Testis (tissue), 3 donors: ENCODE data around the gene VWA8. TPM values are rescaled to one million over a fixed set of nuclear protein-coding genes. Genes with fewer than 3 reads are reported as not detected.

ENCODE experiments used
- DNase-seq: peaks from one replicate; pipeline ENCODE4 v3.0.0-alpha.2; 2019
- H3K27ac ChIP-seq, 2 donors: fragments of 200-600 bp; sonication (generic); one replicate each; pipeline ENCODE4 v1.5.1; 2019
- H3K27me3 ChIP-seq: fragments of 200-600 bp; sonication (generic); one replicate; pipeline ENCODE4 v1.5.1; 2019
- H3K36me3 ChIP-seq: fragments of 200-600 bp; sonication (generic); one replicate; pipeline ENCODE4 v1.5.1; 2017; ENCODE audit warnings: low read depth; ENCODE audit errors: missing control alignments
- H3K4me1 ChIP-seq: fragments of 200-600 bp; sonication (generic); one replicate; pipeline ENCODE4 v1.5.1; 2019
- H3K4me3 ChIP-seq, 2 donors: fragments of 200-600 bp; sonication (generic); one replicate each; pipeline ENCODE4 v1.5.1; 2017 to 2019
- H3K9me3 ChIP-seq: fragments of 200-600 bp; sonication (generic); one replicate; pipeline ENCODE4 v1.5.1; 2017
- POLR2A ChIP-seq: fragments of 450-650 bp; IDR thresholded peaks from one replicate; pipeline ENCODE4 v1.6.1; 2017; ENCODE audit warnings: antibody characterized with exemption, mild to moderate bottlenecking, moderate library complexity
- WGBS, 2 donors: methylation state at CpG; one replicate each; pipeline ENCODE4 v1.1.5; 2018; 5-methylcytosine and 5-hydroxymethylcytosine counted together
- intact Hi-C: fragments of 100-400 bp; cut with DNase I; formaldehyde crosslinking; loops from one replicate; pipeline ENCODE4 v1.15.1; 2023; ENCODE audit warnings: low total_unique reads
- polyA plus RNA-seq: library from polyadenylated mRNA; stranded (reverse); fragments of 350-450 nt; fragmentation: Illumina TruSeq; extraction: RNeasy Lipid Tissue Mini Kit (QIAGEN cat#74804); gene quantifications from one replicate; pipeline ENCODE4 v1.2.3, GENCODE V29; 2014; ENCODE audit warnings: low read depth, low replicate concordance; ENCODE audit not compliant: insufficient read depth
- total RNA-seq, 2 donors: library from RNA; depleted of rRNA; stranded (reverse); fragments of >200 nt; gene quantifications; one replicate each; pipeline ENCODE4 v1.2.3, GENCODE V29; 2016
- TF ChIP-seq, protein P1 (sequence below), 3 experiments: fragments of 450-650 bp in 2 of 3; fragments of 200-600 bp in 1 of 3; sonication (generic) in 1 of 3; IDR thresholded peaks; one replicate each; pipeline ENCODE4 v1.5.1; 2016 to 2019; ENCODE audit warnings: antibody characterized with exemption in 3 of 3, mild to moderate bottlenecking in 2 of 3, moderate library complexity in 1 of 3

Gene VWA8
- total and polyA plus RNA-seq, 3 donors from 2014 or later = 6.9 to 27.1 (median 15.2) TPM

DNA sequence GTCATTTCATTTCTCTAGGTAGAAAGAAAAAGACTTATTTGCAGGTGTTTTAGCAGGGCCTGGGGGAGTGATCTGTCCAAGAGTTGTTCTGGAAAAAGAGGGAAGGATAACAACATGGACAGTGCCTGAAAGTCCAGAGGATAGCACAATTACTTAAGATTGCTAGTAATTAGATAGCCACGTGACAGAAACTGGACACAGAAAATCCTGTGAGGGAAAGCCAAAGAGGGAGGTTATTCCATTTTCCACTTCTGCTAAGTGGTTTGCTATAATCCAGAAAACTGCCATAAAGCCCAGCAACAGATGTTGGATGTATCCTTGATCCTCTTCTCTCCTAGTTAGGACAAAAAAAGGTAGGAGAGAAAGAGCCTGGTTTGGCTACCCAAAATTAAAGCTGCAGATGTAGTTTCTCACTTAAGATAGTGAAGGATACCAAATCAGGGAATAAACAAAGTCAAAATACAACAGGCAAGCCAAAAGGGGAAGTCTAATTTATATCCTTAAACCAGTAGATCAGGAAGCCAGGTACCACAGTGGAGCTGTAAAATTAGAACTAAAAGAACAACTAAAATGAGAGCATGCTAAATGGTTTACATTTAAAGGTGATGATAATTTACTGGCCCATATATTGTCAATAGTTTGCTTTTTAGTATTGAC, 140.2 kb downstream of the VWA8 start:
- Histone ChIP-seq H3K4me3 (no peak overlapping the region), H3K27ac (no peak overlapping the region), H3K27me3 (no peaks in the 10 kb centered on the region), H3K36me3 (no peaks in the 10 kb centered on the region), H3K9me3 (no peaks in the 10 kb centered on the region), H3K4me1 (no peaks in the 10 kb centered on the region)
- no peak for DNase-seq
- WGBS, 2 donors = 70 to 75% methylated on average over 1 of the region's 1 CpG
- intact Hi-C loops = no loop called here
- TF ChIP-seq, protein P1, sequence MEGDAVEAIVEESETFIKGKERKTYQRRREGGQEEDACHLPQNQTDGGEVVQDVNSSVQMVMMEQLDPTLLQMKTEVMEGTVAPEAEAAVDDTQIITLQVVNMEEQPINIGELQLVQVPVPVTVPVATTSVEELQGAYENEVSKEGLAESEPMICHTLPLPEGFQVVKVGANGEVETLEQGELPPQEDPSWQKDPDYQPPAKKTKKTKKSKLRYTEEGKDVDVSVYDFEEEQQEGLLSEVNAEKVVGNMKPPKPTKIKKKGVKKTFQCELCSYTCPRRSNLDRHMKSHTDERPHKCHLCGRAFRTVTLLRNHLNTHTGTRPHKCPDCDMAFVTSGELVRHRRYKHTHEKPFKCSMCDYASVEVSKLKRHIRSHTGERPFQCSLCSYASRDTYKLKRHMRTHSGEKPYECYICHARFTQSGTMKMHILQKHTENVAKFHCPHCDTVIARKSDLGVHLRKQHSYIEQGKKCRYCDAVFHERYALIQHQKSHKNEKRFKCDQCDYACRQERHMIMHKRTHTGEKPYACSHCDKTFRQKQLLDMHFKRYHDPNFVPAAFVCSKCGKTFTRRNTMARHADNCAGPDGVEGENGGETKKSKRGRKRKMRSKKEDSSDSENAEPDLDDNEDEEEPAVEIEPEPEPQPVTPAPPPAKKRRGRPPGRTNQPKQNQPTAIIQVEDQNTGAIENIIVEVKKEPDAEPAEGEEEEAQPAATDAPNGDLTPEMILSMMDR (IDR thresholded peaks at IDR 0.05) = no peak
- TF ChIP-seq POLR2A = no peak

DNA sequence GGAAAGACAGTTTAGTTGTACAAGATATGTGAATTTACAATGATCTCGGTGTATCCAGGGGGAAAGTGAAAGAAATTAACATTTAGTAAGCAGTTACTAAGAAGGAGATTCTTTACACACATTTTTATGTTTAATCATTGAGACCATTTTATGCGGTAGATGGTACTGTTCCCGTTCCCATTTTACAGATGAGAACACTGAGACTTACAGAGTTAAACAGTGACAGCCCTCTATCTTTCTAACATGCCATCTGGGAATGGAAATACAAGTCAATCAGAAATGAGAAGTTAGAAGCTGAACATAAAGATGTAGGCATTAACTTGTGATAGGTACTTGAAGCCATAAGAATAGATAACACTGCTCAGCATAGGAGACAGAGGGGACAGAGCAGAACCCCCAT, 144.9 kb downstream of the VWA8 start:
- Histone ChIP-seq H3K4me3 (no peak overlapping the region), H3K9me3 (no peaks in the 10 kb centered on the region), H3K27ac (no peak overlapping the region), H3K36me3 (no peaks in the 10 kb centered on the region), H3K4me1 (no peaks in the 10 kb centered on the region), H3K27me3 (no peaks in the 10 kb centered on the region)
- TF ChIP-seq POLR2A = no peak
- TF ChIP-seq, protein P1 (IDR thresholded peaks at IDR 0.05) = no peak
- WGBS, 2 donors = 95 to 97% methylated on average over 3 of the region's 3 CpGs
- intact Hi-C loops = no loop called here
- DNase-seq = no peak

DNA sequence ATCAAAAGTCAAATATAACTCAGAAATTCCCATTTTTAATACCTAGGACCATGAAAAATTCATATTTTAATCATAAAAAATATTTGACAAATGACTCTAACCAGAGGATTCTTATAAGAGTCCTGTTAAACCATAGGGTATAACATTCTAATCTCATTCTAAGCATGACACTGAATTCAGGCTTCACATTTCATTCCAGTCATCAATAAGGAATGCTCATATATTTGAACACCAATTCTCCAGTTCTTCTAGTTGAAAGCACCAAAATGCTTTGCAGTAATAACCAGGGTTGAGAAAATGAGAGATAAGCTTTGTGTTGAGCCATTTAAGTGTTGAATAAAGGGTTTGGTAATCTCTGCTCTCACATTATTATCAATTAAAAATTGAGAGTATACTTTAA, 147.5 kb downstream of the VWA8 start:
- H3K27ac ChIP-seq = no peak overlapping the region
- no peaks in the 10 kb centered on the region for H3K4me1 ChIP-seq
- H3K4me3 ChIP-seq = no peak overlapping the region
- no peaks in the 10 kb centered on the region for H3K9me3 ChIP-seq
- no peak for TF ChIP-seq POLR2A
- TF ChIP-seq, protein P1 (IDR thresholded peaks at IDR 0.05) = no peak
- intact Hi-C loops = no loop called here
- no peaks in the 10 kb centered on the region for H3K36me3 ChIP-seq
- DNase-seq = no peak
- no peaks in the 10 kb centered on the region for H3K27me3 ChIP-seq

- Histone ChIP-seq H3K27me3 (no peaks in the 10 kb centered on the region), H3K9me3 (no peaks in the 10 kb centered on the region), H3K4me1 (no peaks in the 10 kb centered on the region), H3K4me3 (no peak overlapping the region), H3K36me3 (no peaks in the 10 kb centered on the region), H3K27ac (no peak overlapping the region)
- WGBS, 2 donors = 92 to 100% methylated on average over 2 of the region's 2 CpGs
- no peak for DNase-seq
- no peak for TF ChIP-seq POLR2A
- TF ChIP-seq, protein P1 (IDR thresholded peaks at IDR 0.05) = no peak
- intact Hi-C loops = no loop called here
These were observed 148.1 kb downstream of the VWA8 start for GRCh38 chr13:41812851-41813250.

GRCh38 chr13:41812237-41812636, 148.7 kb downstream of the VWA8 start:
- no peak for TF ChIP-seq POLR2A
- TF ChIP-seq, protein P1 (IDR thresholded peaks at IDR 0.05) = no peak
- no peak for DNase-seq
- no peaks in the 10 kb centered on the region for H3K4me1 ChIP-seq
- no peak overlapping the region for H3K27ac ChIP-seq
- no peaks in the 10 kb centered on the region for H3K36me3 ChIP-seq
- 92 to 95% methylated on average over 1 of the region's 1 CpG for WGBS, 2 donors
- no peak overlapping the region for H3K4me3 ChIP-seq
- no peaks in the 10 kb centered on the region for H3K9me3 ChIP-seq
- no peaks in the 10 kb centered on the region for H3K27me3 ChIP-seq
- intact Hi-C loops = no loop called here
